Measurements from ENCODE around the gene FGF6. TPM values are rescaled to one million over a fixed set of nuclear protein-coding genes. Genes with fewer than 3 reads are reported as not detected.

The FGF6 gene
- total RNA-seq, 1 experiment from 2014 or later: not detected

GRCh38 chr12:4449851-4450221 is 4.2 kb upstream of the FGF6 start:
- DNase-seq: no peak
- Mint-ChIP-seq H3K27ac (ENCODE audit: unreplicated experiment) (no peak overlapping the region), H3K36me3 (ENCODE audit: insufficient read depth, unreplicated experiment) (no peaks in the 10 kb centered on the region), H3K27me3 (ENCODE audit: unreplicated experiment) (peaks cover 88% of the 10 kb centered on the region), H3K9me3 (ENCODE audit: low read depth, unreplicated experiment) (no peaks in the 10 kb centered on the region), H3K4me3 (ENCODE audit: low read depth, unreplicated experiment) (no peak overlapping the region), H3K4me1 (ENCODE audit: low read depth, unreplicated experiment) (no peaks in the 10 kb centered on the region)
- TF ChIP-seq CTCF (IDR thresholded peaks at IDR 0.05; ENCODE audit: unreplicated experiment): no peak
- intact Hi-C loops (cut with micrococcal nuclease; ENCODE audit: unreplicated experiment): no loop called here
- CTCF ChIA-PET: no interaction called here
- BruUV-seq (replicated peaks): no TSS peak

GRCh38 chr12:4448943-4449850 is 3.6 kb upstream of the FGF6 start:
- no peak for TF ChIP-seq CTCF (IDR thresholded peaks at IDR 0.05; ENCODE audit: unreplicated experiment)
- BruUV-seq (replicated peaks): no TSS peak
- H3K4me1 Mint-ChIP-seq (ENCODE audit: low read depth, unreplicated experiment): no peaks in the 10 kb centered on the region
- no peak overlapping the region for H3K4me3 Mint-ChIP-seq (ENCODE audit: low read depth, unreplicated experiment)
- peaks cover 89% of the 10 kb centered on the region for H3K27me3 Mint-ChIP-seq (ENCODE audit: unreplicated experiment)
- H3K36me3 Mint-ChIP-seq (ENCODE audit: insufficient read depth, unreplicated experiment): no peaks in the 10 kb centered on the region
- no peak overlapping the region for H3K27ac Mint-ChIP-seq (ENCODE audit: unreplicated experiment)
- CTCF ChIA-PET: no interaction called here
- DNase-seq: no peak
- H3K9me3 Mint-ChIP-seq (ENCODE audit: low read depth, unreplicated experiment): no peaks in the 10 kb centered on the region
- intact Hi-C loops (cut with micrococcal nuclease; ENCODE audit: unreplicated experiment): no loop called here

- no peak overlapping the region for H3K27ac Mint-ChIP-seq (ENCODE audit: unreplicated experiment)
- CTCF ChIA-PET: no interaction called here
- no peaks in the 10 kb centered on the region for H3K4me1 Mint-ChIP-seq (ENCODE audit: low read depth, unreplicated experiment)
- no peak for TF ChIP-seq CTCF (IDR thresholded peaks at IDR 0.05; ENCODE audit: unreplicated experiment)
- H3K4me3 Mint-ChIP-seq (ENCODE audit: low read depth, unreplicated experiment): no peak overlapping the region
- no peak for DNase-seq
- H3K9me3 Mint-ChIP-seq (ENCODE audit: low read depth, unreplicated experiment): no peaks in the 10 kb centered on the region
- no TSS peak for BruUV-seq (replicated peaks)
- H3K27me3 Mint-ChIP-seq (ENCODE audit: unreplicated experiment): peaks cover 89% of the 10 kb centered on the region
- intact Hi-C loops (cut with micrococcal nuclease; ENCODE audit: unreplicated experiment): no loop called here
- H3K36me3 Mint-ChIP-seq (ENCODE audit: insufficient read depth, unreplicated experiment): no peaks in the 10 kb centered on the region
Observed at GRCh38 chr12:4448371-4448940, 2.8 kb upstream of the FGF6 start.

- no peaks in the 10 kb centered on the region for H3K36me3 Mint-ChIP-seq (ENCODE audit: insufficient read depth, unreplicated experiment)
- no peaks in the 10 kb centered on the region for H3K4me1 Mint-ChIP-seq (ENCODE audit: low read depth, unreplicated experiment)
- H3K27ac Mint-ChIP-seq (ENCODE audit: unreplicated experiment): no peak overlapping the region
- no peaks in the 10 kb centered on the region for H3K9me3 Mint-ChIP-seq (ENCODE audit: low read depth, unreplicated experiment)
- DNase-seq: no peak
- H3K4me3 Mint-ChIP-seq (ENCODE audit: low read depth, unreplicated experiment): no peak overlapping the region
- no TSS peak for BruUV-seq (replicated peaks)
- intact Hi-C loops (cut with micrococcal nuclease; ENCODE audit: unreplicated experiment): no loop called here
- peaks cover 92% of the 10 kb centered on the region for H3K27me3 Mint-ChIP-seq (ENCODE audit: unreplicated experiment)
- CTCF ChIA-PET: no interaction called here
- TF ChIP-seq CTCF (IDR thresholded peaks at IDR 0.05; ENCODE audit: unreplicated experiment): no peak
Observed at GRCh38 chr12:4447151-4447550, 1.5 kb upstream of the FGF6 start.
